Erythroblast (primary cell): ENCODE data around the gene MXI1.

Source experiments
- DNase-seq, 2 experiments: peaks; one replicate each; lab custom pipeline; 2025; lab: John Stamatoyannopoulos, UW
- GATA1 ChIP-seq: IDR thresholded peaks from 2 replicates; pipeline ENCODE4 v1.6.1; 2011; ENCODE audit warnings: low read depth, mild to moderate bottlenecking, control low read depth, low read length, moderate library complexity
- POLR2A ChIP-seq: IDR thresholded peaks from 2 replicates; pipeline ENCODE4 v1.6.1; 2011; ENCODE audit warnings: mild to moderate bottlenecking, low read length

The MXI1 gene

GRCh38 chr10:110203500-110204455 is 3.6 kb upstream of the MXI1 start:
- DNase-seq: no peak
- TF ChIP-seq POLR2A: no peak
- TF ChIP-seq GATA1: no peak

GRCh38 chr10:110205051-110205675 is 2.2 kb upstream of the MXI1 start:
- DNase-seq: no peak
- no peak for TF ChIP-seq GATA1

- TF ChIP-seq POLR2A: peak; percentile 37
- no peak for TF ChIP-seq GATA1
- peak; percentile 79 to 85 for DNase-seq
Measured at GRCh38 chr10:110207805-110208613, 604 bp downstream of the MXI1 start.

- peak; percentile 84 to 90 for DNase-seq
Measured at GRCh38 chr10:110208614-110209453, 1.4 kb downstream of the MXI1 start.

GRCh38 chr10:110209454-110209925 is 2.1 kb downstream of the MXI1 start:
- TF ChIP-seq GATA1: no peak
- TF ChIP-seq POLR2A: peak; percentile 56
- DNase-seq: peak; percentile 84 to 90

More at GRCh38 chr10:110208614-110209453, 1.4 kb downstream of the MXI1 start:
- TF ChIP-seq GATA1 (no peak), POLR2A (peak; percentile 60)

GRCh38 chr10:110209926-110210673 is 2.7 kb downstream of the MXI1 start:
- DNase-seq: peak; percentile 72 to 85
- TF ChIP-seq POLR2A: no peak
- TF ChIP-seq GATA1: no peak

- peak; percentile 98 to 99 for DNase-seq
- TF ChIP-seq GATA1 (no peak), POLR2A (peak; percentile 90)
Measured at GRCh38 chr10:110210674-110211464, 3.5 kb downstream of the MXI1 start.

- no peak for TF ChIP-seq POLR2A
- no peak for TF ChIP-seq GATA1
- DNase-seq: no peak
Measured at GRCh38 chr10:110211465-110211843, 4.0 kb downstream of the MXI1 start.

GRCh38 chr10:110212119-110213006 is 5.0 kb downstream of the MXI1 start:
- peak; percentile 86 to 91 for DNase-seq
- TF ChIP-seq GATA1 (no peak), POLR2A (peak; percentile 91)

GRCh38 chr10:110214371-110214826 is 7.0 kb downstream of the MXI1 start:
- TF ChIP-seq GATA1 (no peak), POLR2A (no peak)
- DNase-seq: no peak
